Measurements from ENCODE around the gene PTCRA.
"Not testable (repeated sequence)": the region's sequence is repeated elsewhere in the genome, so short reads cannot be mapped to it uniquely, and the experiment has no call there.

PTCRA gene

DNA sequence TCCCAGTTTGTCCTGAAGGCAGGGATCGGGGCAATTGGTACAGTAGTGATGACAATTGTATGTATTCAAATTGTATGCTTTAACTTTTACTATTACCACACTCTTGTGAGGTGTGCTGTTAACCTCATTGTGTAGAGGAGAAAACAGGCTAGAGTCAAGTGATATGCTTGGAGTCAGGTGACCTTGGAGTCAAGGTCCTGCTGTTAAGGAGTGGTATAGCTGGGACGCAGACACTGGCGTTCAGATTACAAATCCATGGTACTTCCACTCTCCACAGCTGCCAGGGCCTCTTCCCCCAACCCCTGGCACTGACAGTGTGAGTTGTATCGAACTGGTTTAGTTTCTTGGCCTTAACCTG is 23.9 kb downstream of the PTCRA start:
- no peak for TF ChIP-seq EZH2phosphoT487 (IDR thresholded peaks at IDR 0.05; ENCODE audit: borderline replicate concordance)
- TF ChIP-seq, protein P1, sequence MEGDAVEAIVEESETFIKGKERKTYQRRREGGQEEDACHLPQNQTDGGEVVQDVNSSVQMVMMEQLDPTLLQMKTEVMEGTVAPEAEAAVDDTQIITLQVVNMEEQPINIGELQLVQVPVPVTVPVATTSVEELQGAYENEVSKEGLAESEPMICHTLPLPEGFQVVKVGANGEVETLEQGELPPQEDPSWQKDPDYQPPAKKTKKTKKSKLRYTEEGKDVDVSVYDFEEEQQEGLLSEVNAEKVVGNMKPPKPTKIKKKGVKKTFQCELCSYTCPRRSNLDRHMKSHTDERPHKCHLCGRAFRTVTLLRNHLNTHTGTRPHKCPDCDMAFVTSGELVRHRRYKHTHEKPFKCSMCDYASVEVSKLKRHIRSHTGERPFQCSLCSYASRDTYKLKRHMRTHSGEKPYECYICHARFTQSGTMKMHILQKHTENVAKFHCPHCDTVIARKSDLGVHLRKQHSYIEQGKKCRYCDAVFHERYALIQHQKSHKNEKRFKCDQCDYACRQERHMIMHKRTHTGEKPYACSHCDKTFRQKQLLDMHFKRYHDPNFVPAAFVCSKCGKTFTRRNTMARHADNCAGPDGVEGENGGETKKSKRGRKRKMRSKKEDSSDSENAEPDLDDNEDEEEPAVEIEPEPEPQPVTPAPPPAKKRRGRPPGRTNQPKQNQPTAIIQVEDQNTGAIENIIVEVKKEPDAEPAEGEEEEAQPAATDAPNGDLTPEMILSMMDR (conservative IDR thresholded peaks at IDR 0.05; ENCODE audit: low read length) = no peak
- H3F3A ChIP-seq (ENCODE audit: low read depth) = no peaks in the 10 kb centered on the region
- H3K79me2 ChIP-seq (ENCODE audit: insufficient read depth, low read length) = peaks cover 40% of the 10 kb centered on the region
- H3K4me2 ChIP-seq (ENCODE audit: low read depth, low read length, poor library complexity, severe bottlenecking) = no peak overlapping the region
- H3K27me3 ChIP-seq (ENCODE audit: insufficient read depth, low read length, poor library complexity, severe bottlenecking) = no peaks in the 10 kb centered on the region
- H4K20me1 ChIP-seq (ENCODE audit: insufficient read depth, low read length, poor library complexity, severe bottlenecking) = peaks cover 26% of the 10 kb centered on the region
- no peaks in the 10 kb centered on the region for H3K9me2 ChIP-seq (replicated peaks; ENCODE audit: low read depth, low read length)
- no peaks in the 10 kb centered on the region for H3K4me1 ChIP-seq (ENCODE audit: insufficient read depth, low read length, poor library complexity, severe bottlenecking)
- H3K9ac ChIP-seq (ENCODE audit: low read depth, low read length, poor library complexity, severe bottlenecking) = no peak overlapping the region
- H3K36me3 ChIP-seq (ENCODE audit: insufficient read depth, low read length) = peaks cover 65% of the 10 kb centered on the region; the same call in 1 of the 2 replicates
- no peak overlapping the region for H2AFZ ChIP-seq (ENCODE audit: low read length)
- no peaks in the 10 kb centered on the region for H3K9me3 ChIP-seq (ENCODE audit: insufficient read depth, low read depth, low read length)
- no peak overlapping the region for H3K4me3 ChIP-seq (ENCODE audit: low read length, poor library complexity, severe bottlenecking)

DNA sequence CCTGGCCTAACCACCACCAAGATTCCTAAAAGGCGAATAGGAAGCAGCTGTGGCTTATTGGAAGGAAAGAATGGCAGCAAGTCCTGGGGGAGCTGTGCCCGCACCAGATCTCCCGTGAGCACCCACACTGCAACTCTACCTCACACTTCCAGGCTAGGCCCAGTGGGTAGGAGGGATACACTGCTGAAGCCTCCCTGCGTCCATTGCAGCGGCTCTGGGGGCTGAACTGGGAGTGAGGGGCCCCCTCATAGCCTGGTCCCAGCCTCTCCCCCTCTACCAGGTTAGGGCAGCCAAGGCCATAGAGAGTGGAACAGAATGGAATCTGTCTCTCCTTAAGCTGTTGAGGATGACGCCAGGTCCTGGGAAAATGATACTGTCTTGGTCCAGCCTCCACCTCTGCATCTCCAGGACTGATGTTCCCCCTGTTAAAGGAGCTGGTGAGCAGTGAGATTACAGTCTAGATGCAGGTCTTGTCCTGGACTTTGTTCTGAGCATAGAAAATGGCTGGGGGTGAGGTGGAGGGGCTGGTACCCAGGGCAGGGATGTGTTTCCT is 24.7 kb downstream of the PTCRA start:
- Histone ChIP-seq H2AFZ (ENCODE audit: low read length) (no peak overlapping the region), H3K4me3 (ENCODE audit: low read length, poor library complexity, severe bottlenecking) (no peak overlapping the region), H3K9ac (ENCODE audit: low read depth, low read length, poor library complexity, severe bottlenecking) (no peak overlapping the region), H3F3A (ENCODE audit: low read depth) (no peaks in the 10 kb centered on the region), H3K9me3 (ENCODE audit: insufficient read depth, low read depth, low read length) (no peaks in the 10 kb centered on the region), H3K36me3 (ENCODE audit: insufficient read depth, low read length) (peaks cover 58% of the 10 kb centered on the region; the same call in 1 of the 2 replicates), H4K20me1 (ENCODE audit: insufficient read depth, low read length, poor library complexity, severe bottlenecking) (peaks cover 19% of the 10 kb centered on the region), H3K4me2 (ENCODE audit: low read depth, low read length, poor library complexity, severe bottlenecking) (no peak overlapping the region), H3K9me2 (replicated peaks; ENCODE audit: low read depth, low read length) (no peaks in the 10 kb centered on the region), H3K79me2 (ENCODE audit: insufficient read depth, low read length) (peaks cover 32% of the 10 kb centered on the region; the same call in 1 of the 2 replicates), H3K27me3 (ENCODE audit: insufficient read depth, low read length, poor library complexity, severe bottlenecking) (no peaks in the 10 kb centered on the region), H3K4me1 (ENCODE audit: insufficient read depth, low read length, poor library complexity, severe bottlenecking) (no peaks in the 10 kb centered on the region)
- TF ChIP-seq, protein P1 (conservative IDR thresholded peaks at IDR 0.05; ENCODE audit: low read length) = no peak
- no peak for TF ChIP-seq EZH2phosphoT487 (IDR thresholded peaks at IDR 0.05; ENCODE audit: borderline replicate concordance)

DNA sequence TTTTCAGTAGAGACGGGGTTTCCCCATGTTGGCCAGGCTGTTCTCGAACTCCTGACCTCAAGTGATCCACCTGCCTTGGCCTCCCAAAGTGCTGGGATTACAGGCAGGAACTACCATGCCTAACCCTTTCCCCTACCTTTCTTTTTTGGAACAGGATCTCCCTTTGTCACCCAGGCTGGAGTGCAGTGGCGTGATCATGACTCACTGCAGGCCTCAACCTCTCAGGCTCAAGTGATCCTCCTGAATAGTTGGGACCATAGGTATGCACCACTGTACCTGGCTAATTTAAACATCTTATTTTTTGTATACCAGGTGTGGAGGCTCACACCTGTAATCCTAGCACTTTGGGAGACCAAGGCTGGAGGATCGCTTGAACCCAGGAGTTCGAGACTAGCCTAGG is 25.5 kb downstream of the PTCRA start:
- H3K36me3 ChIP-seq (ENCODE audit: insufficient read depth, low read length) = peaks cover 50% of the 10 kb centered on the region; the same call in 1 of the 2 replicates
- not testable (repeated sequence) for H3K9me3 ChIP-seq (ENCODE audit: insufficient read depth, low read depth, low read length); H3K9ac ChIP-seq (ENCODE audit: low read depth, low read length, poor library complexity, severe bottlenecking); H3K4me1 ChIP-seq (ENCODE audit: insufficient read depth, low read length, poor library complexity, severe bottlenecking); H3K4me2 ChIP-seq (ENCODE audit: low read depth, low read length, poor library complexity, severe bottlenecking); H3F3A ChIP-seq (ENCODE audit: low read depth); H3K27me3 ChIP-seq (ENCODE audit: insufficient read depth, low read length, poor library complexity, severe bottlenecking); H2AFZ ChIP-seq (ENCODE audit: low read length); H3K9me2 ChIP-seq (replicated peaks; ENCODE audit: low read depth, low read length); H3K4me3 ChIP-seq (ENCODE audit: low read length, poor library complexity, severe bottlenecking)
- H4K20me1 ChIP-seq (ENCODE audit: insufficient read depth, low read length, poor library complexity, severe bottlenecking) = peaks cover 17% of the 10 kb centered on the region
- peaks cover 24% of the 10 kb centered on the region; the same call in 1 of the 2 replicates for H3K79me2 ChIP-seq (ENCODE audit: insufficient read depth, low read length)

DNA sequence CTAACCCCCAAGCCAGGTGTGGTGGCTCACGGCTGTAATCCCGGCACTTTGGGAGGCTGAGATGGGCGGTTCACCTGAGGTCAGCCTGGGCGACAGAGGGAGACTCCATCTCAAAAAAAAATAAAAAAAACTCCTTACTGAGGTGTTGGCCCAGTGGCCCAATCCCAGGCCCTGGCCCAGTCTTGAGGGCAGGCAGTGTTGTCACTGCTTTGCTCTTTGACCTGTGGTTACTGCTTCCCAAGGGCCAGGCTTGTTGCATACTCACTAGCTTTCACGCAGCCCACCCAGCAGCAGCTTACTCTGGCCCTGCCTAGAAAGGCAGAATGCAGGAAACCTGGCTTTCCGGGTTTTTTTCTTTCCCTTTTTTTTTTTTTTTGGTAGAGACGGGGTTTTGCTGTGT is 26.6 kb downstream of the PTCRA start:
- Histone ChIP-seq H3K4me1 (ENCODE audit: insufficient read depth, low read length, poor library complexity, severe bottlenecking) (no peaks in the 10 kb centered on the region), H3K36me3 (ENCODE audit: insufficient read depth, low read length) (peaks cover 39% of the 10 kb centered on the region; the same call in 1 of the 2 replicates)

More for the DNA sequence above, 26.6 kb downstream of the PTCRA start:
- H3K4me2 ChIP-seq (ENCODE audit: low read depth, low read length, poor library complexity, severe bottlenecking) = no peak overlapping the region
- H4K20me1 ChIP-seq (ENCODE audit: insufficient read depth, low read length, poor library complexity, severe bottlenecking) = peaks cover 9% of the 10 kb centered on the region
- TF ChIP-seq, protein P1 (conservative IDR thresholded peaks at IDR 0.05; ENCODE audit: low read length) = no peak
- no peak for TF ChIP-seq EZH2phosphoT487 (IDR thresholded peaks at IDR 0.05; ENCODE audit: borderline replicate concordance)
- peaks cover 13% of the 10 kb centered on the region; the same call in 1 of the 2 replicates for H3K79me2 ChIP-seq (ENCODE audit: insufficient read depth, low read length)
- H3K27me3 ChIP-seq (ENCODE audit: insufficient read depth, low read length, poor library complexity, severe bottlenecking) = no peaks in the 10 kb centered on the region
- H3K4me3 ChIP-seq (ENCODE audit: low read length, poor library complexity, severe bottlenecking) = no peak overlapping the region
- H2AFZ ChIP-seq (ENCODE audit: low read length) = no peak overlapping the region
- no peaks in the 10 kb centered on the region for H3K9me3 ChIP-seq (ENCODE audit: insufficient read depth, low read depth, low read length)
- H3K9me2 ChIP-seq (replicated peaks; ENCODE audit: low read depth, low read length) = no peaks in the 10 kb centered on the region
- no peak overlapping the region for H3K9ac ChIP-seq (ENCODE audit: low read depth, low read length, poor library complexity, severe bottlenecking)
- H3F3A ChIP-seq (ENCODE audit: low read depth) = no peaks in the 10 kb centered on the region

All from Loucy (cell line).